K562 (cell line): ENCODE results near the gene SARS2. TPM values are rescaled to one million over a fixed set of nuclear protein-coding genes. Genes with fewer than 3 reads are reported as not detected.

Experiments
- CXXC5 ChIP-seq: fragments of 250-450 bp; sonication (Bioruptor Pico); IDR thresholded peaks from 2 replicates; pipeline ENCODE4 v1.8.0; 2022; ENCODE audit warnings: inconsistent platforms, mild to moderate bottlenecking, moderate library complexity
- NFRKB ChIP-seq: fragments of 450-650 bp; IDR thresholded peaks from 2 replicates; pipeline ENCODE4 v1.6.1; 2016; ENCODE audit warnings: low read depth
- NUFIP1 ChIP-seq: fragments of 450-650 bp; IDR thresholded peaks from 2 replicates; pipeline ENCODE4 v1.6.1; 2018; ENCODE audit not compliant: partially characterized antibody
- RBM25 ChIP-seq: fragments of 200-400 bp; formaldehyde crosslinking; IDR thresholded peaks from 2 replicates; pipeline ENCODE4 v1.6.1; 2018; ENCODE audit warnings: low read length, low read depth, moderate library complexity; ENCODE audit not compliant: severe bottlenecking
- SP1 ChIP-seq: sonication (generic); formaldehyde crosslinking; IDR thresholded peaks from 2 replicates; pipeline ENCODE4 v1.8.1; 2022; ENCODE audit warnings: mild to moderate bottlenecking, missing genetic modification reagents
- ZNF354B ChIP-seq: fragments of 250-450 bp; sonication (Bioruptor Pico); IDR thresholded peaks from 2 replicates; pipeline ENCODE4 v1.4.0; 2020
- ZNF444 ChIP-seq: fragments of 250-450 bp; sonication (Bioruptor Pico); IDR thresholded peaks from 2 replicates; pipeline ENCODE4 v1.4.0; 2020; ENCODE audit warnings: mild to moderate bottlenecking, moderate library complexity
- polyA plus RNA-seq, 8 experiments: library from polyadenylated mRNA; depleted of rRNA in 4 of 8; stranded (reverse) in 5 of 8; unstranded in 3 of 8; fragments of >200 nt; fragmentation: Nextera tagmentation in 2 of 8; fragmentation: Illumina TruSeq in 1 of 8; extraction: Ambion mirVana in 2 of 8; extraction: Trizol in 1 of 8; gene quantifications; 2 replicates each; pipeline versions ENCODE4 v1.2.1 to v1.2.3, GENCODE V29; 2011 to 2014; ENCODE audit warnings: inconsistent platforms in 1 of 8, missing spikeins in 1 of 8
- total RNA-seq, 7 experiments: library from RNA; depleted of rRNA in 6 of 7; stranded (reverse); fragments of >200 nt in 6 of 7; fragmentation: Illumina TruSeq in 2 of 7; extraction: Trizol in 2 of 7; gene quantifications; 2 replicates each; pipeline versions ENCODE4 v1.2.1 to v1.2.3, GENCODE V29; 2011 to 2021; ENCODE audit warnings: low replicate concordance in 1 of 7
- TF ChIP-seq, protein P1 (sequence below): fragments of 450-650 bp; IDR thresholded peaks from 2 replicates; pipeline ENCODE4 v1.6.1; 2016; ENCODE audit warnings: low read depth
- TF ChIP-seq, protein P2 (sequence below), 2 experiments: IDR thresholded peaks; 2 replicates each; pipeline ENCODE4 v1.6.1; 2011; ENCODE audit warnings: borderline replicate concordance in 1 of 2, control low read depth in 1 of 2, low read depth in 1 of 2, low read length in 1 of 2, mild to moderate bottlenecking in 1 of 2, mixed read lengths in 1 of 2, moderate library complexity in 1 of 2; ENCODE audit not compliant: insufficient read depth in 1 of 2, insufficient read length in 1 of 2, poor library complexity in 1 of 2, severe bottlenecking in 1 of 2; ENCODE audit errors: extremely low read depth in 1 of 2

SARS2 gene
- total and polyA plus RNA-seq, 9 of the 15 experiments (the other 6 are each of a cell fraction or from before 2014, with no cell fraction given) = 3.1 to 59.1 (median 31.7) TPM

DNA sequence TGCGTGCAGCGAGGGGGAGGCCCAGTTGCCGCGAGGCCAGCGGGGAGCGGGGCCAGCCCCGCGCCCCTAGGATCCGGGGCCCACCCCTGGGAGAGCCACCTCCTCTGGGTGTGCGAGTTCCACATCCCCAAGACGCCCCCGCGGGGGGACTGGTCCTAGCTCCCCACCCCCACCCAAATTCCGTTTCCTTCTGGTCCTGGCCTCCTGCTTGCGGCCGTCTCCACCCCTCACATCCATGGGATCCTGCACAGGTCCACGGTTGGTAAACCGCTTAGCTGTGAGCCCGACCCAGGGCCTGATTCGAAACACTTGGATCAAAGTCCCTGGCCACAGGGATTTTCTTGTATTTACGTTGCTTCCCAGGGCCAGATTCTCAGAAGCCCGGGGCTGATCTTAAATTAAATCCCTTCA, 45.3 kb upstream of the SARS2 start (continued):
- no peak for TF ChIP-seq ZNF444 (CRISPR knock-in tag)
- TF ChIP-seq NFRKB = peak; percentile 51; the same call in 1 of the 2 replicates
- TF ChIP-seq, protein P1, sequence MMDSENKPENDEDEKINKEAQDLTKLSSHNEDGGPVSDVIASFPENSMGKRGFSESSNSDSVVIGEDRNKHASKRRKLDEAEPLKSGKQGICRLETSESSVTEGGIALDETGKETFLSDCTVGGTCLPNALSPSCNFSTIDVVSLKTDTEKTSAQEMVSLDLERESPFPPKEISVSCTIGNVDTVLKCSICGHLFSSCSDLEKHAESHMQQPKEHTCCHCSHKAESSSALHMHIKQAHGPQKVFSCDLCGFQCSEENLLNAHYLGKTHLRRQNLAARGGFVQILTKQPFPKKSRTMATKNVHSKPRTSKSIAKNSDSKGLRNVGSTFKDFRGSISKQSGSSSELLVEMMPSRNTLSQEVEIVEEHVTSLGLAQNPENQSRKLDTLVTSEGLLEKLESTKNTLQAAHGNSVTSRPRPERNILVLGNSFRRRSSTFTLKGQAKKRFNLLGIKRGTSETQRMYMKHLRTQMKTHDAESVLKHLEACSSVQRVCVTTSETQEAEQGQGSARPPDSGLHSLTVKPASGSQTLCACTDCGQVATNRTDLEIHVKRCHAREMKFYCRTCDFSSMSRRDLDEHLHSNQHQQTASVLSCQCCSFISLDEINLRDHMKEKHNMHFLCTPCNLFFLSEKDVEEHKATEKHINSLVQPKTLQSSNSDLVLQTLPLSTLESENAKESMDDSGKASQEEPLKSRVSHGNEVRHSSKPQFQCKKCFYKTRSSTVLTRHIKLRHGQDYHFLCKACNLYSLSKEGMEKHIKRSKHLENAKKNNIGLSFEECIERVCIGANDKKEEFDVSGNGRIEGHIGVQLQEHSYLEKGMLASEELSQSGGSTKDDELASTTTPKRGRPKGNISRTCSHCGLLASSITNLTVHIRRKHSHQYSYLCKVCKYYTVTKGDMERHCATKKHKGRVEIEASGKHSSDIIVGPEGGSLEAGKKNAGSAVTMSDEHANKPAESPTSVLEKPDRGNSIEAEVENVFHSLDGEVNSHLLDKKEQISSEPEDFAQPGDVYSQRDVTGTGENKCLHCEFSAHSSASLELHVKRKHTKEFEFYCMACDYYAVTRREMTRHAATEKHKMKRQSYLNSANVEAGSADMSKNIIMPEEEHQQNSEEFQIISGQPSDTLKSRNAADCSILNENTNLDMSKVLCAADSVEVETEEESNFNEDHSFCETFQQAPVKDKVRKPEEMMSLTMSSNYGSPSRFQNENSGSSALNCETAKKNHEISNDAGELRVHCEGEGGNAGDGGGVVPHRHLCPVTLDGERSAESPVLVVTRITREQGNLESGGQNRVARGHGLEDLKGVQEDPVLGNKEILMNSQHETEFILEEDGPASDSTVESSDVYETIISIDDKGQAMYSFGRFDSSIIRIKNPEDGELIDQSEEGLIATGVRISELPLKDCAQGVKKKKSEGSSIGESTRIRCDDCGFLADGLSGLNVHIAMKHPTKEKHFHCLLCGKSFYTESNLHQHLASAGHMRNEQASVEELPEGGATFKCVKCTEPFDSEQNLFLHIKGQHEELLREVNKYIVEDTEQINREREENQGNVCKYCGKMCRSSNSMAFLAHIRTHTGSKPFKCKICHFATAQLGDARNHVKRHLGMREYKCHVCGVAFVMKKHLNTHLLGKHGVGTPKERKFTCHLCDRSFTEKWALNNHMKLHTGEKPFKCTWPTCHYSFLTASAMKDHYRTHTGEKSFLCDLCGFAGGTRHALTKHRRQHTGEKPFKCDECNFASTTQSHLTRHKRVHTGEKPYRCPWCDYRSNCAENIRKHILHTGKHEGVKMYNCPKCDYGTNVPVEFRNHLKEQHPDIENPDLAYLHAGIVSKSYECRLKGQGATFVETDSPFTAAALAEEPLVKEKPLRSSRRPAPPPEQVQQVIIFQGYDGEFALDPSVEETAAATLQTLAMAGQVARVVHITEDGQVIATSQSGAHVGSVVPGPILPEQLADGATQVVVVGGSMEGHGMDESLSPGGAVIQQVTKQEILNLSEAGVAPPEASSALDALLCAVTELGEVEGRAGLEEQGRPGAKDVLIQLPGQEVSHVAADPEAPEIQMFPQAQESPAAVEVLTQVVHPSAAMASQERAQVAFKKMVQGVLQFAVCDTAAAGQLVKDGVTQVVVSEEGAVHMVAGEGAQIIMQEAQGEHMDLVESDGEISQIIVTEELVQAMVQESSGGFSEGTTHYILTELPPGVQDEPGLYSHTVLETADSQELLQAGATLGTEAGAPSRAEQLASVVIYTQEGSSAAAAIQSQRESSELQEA = no peak
- TF ChIP-seq, protein P2, sequence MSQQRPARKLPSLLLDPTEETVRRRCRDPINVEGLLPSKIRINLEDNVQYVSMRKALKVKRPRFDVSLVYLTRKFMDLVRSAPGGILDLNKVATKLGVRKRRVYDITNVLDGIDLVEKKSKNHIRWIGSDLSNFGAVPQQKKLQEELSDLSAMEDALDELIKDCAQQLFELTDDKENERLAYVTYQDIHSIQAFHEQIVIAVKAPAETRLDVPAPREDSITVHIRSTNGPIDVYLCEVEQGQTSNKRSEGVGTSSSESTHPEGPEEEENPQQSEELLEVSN (IDR thresholded peaks at IDR 0.05; ENCODE audit: borderline replicate concordance in 1 of 2, extremely low read depth in 1 of 2, insufficient read depth in 1 of 2, insufficient read length in 1 of 2, low read depth in 1 of 2, low read length in 1 of 2, poor library complexity in 1 of 2, severe bottlenecking in 1 of 2) = peak in 1 of 2 experiments; percentile 68
- no peak for TF ChIP-seq NUFIP1
- no peak for TF ChIP-seq ZNF354B
- TF ChIP-seq SP1 (CRISPR knock-in tag) = no peak
- no peak for TF ChIP-seq RBM25
- no peak for TF ChIP-seq CXXC5 (CRISPR knock-in tag)
